Central memory CD8-positive, alpha-beta T cell (primary cell): ENCODE measurements around the gene SLC10A6.

Experiments used
- ATAC-seq: fragments of 150-1000 bp; cut with Tn5 transposase; replicated peaks from 2 replicates; pipeline ENCODE4 v1.10.0; 2022; ENCODE audit warnings: mild to moderate bottlenecking, moderate FRiP score, moderate number of reproducible peaks; ENCODE audit not compliant: poor library complexity, severe bottlenecking; ENCODE audit errors: extremely low read depth
- DNase-seq, 2 donors: peaks; one replicate each; pipeline ENCODE4 v3.0.0; 2021; ENCODE audit warnings: low spot score in 2 of 2
- H3K27ac Mint-ChIP-seq: one replicate; pipeline ENCODE4 v1.8.0; 2022; ENCODE audit warnings: low read depth, mild to moderate bottlenecking, moderate library complexity, mixed read lengths
- H3K27me3 Mint-ChIP-seq: one replicate; pipeline ENCODE4 v1.8.0; 2022; ENCODE audit warnings: mixed read lengths
- H3K36me3 Mint-ChIP-seq: one replicate; pipeline ENCODE4 v1.8.0; 2022; ENCODE audit warnings: mild to moderate bottlenecking, moderate library complexity, mixed read lengths; ENCODE audit not compliant: insufficient read depth
- H3K4me1 Mint-ChIP-seq: one replicate; pipeline ENCODE4 v1.8.0; 2022; ENCODE audit warnings: mixed read lengths
- H3K4me3 Mint-ChIP-seq: one replicate; pipeline ENCODE4 v1.8.0; 2022; ENCODE audit warnings: mild to moderate bottlenecking, moderate library complexity, mixed read lengths
- H3K9me3 Mint-ChIP-seq: one replicate; pipeline ENCODE4 v1.8.0; 2022; ENCODE audit warnings: mixed read lengths

The SLC10A6 gene

DNA sequence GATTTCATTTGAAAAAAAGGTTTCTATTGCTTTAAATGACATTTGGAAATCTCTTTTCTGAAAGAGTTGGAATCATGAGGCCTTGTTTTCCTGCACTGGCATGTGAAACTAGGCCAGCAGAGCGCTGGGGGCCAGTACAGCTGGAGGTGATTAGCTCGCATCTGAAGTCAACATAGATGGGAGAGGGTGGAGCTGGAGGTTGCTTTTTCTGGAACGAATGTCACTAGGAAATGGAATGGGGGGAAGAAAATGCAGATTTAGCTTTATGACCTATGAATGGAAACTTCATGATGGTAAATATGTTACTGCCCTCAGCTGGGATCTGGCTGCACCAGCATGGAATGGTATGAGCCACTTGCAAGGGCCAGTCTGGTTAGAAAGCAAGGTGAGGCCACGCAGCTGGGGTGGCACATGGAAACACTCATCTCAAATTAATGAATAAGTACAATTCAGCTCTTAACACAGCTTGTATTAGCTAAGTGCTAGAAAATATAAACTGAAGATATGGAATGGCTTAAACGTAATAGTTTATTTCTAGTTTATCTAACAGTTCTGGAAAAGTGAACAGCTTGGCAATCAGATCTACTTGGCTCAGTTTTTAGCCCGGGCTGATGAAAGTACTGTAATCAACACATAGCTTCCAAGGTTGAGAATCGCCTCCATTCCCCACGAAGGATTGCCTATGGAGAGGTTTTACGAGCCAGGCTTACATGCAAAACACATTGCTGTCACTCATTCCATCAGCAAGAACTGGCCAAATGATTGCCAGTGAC lies 32.5 kb downstream of the SLC10A6 start:
- no peak overlapping the region for H3K4me3 Mint-ChIP-seq
- H3K9me3 Mint-ChIP-seq = peaks cover 5% of the 10 kb centered on the region
- DNase-seq (no peak), ATAC-seq (no peak)
- H3K36me3 Mint-ChIP-seq = no peaks in the 10 kb centered on the region
- H3K27me3 Mint-ChIP-seq = no peaks in the 10 kb centered on the region
- no peak overlapping the region for H3K27ac Mint-ChIP-seq
- no peaks in the 10 kb centered on the region for H3K4me1 Mint-ChIP-seq

DNA sequence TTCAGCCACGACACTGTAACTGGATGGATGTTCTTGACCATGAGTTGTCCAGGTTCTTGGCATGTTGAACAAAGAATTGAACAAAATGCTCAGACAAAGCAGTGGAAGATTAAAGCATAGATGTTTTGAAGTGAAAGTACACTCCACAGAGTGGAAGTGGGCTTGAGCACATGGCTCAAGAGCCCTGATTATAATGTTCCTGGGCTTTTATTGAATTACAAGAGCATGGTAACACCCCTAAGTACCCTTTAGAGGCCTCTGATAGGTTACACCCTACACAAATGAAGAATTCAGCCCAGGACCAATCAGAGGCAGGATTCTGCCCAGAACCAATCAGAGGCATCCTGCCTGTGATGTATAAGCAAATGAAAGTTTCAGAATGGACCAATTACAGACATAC lies 33.5 kb downstream of the SLC10A6 start:
- Mint-ChIP-seq H3K27me3 (no peaks in the 10 kb centered on the region), H3K4me1 (no peaks in the 10 kb centered on the region), H3K36me3 (no peaks in the 10 kb centered on the region), H3K9me3 (peaks cover 5% of the 10 kb centered on the region), H3K27ac (no peak overlapping the region), H3K4me3 (no peak overlapping the region)
- no peak for ATAC-seq
- DNase-seq = no peak

DNA sequence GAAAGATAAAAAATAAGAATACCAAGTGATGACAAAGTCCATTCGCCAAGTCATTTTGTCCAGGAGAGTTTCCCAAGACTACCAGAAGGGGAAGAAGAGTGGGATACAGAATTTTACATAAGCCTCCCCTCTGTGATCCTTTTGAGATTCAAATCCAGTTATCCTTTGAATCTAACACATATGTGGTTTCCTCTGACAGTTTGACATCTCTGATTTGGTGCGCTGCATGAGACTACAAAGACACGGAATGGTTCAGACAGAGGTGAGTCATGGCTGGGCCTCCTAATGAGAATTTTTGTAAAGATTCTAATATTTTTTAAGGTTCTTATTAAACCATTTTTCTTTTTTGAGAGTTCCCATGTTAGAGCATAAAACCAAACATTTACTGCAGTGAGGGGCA lies 38.3 kb downstream of the SLC10A6 start:
- DNase-seq (no peak), ATAC-seq (no peak)
- Mint-ChIP-seq H3K27me3 (no peaks in the 10 kb centered on the region), H3K4me1 (no peaks in the 10 kb centered on the region), H3K9me3 (peaks cover 5% of the 10 kb centered on the region), H3K36me3 (no peaks in the 10 kb centered on the region), H3K4me3 (no peak overlapping the region), H3K27ac (no peak overlapping the region)

DNA sequence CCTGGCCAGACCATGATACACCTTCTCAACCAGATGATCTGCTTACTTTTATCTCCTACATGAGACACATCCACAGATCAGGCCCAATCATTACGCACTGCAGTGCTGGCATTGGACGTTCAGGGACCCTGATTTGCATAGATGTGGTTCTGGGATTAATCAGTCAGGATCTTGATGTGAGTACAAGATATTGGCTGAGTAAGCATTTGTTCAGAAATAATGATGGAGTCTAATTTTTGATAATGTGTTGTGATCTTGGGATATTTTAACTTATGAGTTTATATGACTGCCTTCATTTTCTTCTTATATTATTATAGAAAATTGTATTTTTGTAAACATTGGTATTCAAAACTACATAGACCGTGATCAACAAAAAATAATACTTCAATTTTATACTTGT lies 39.4 kb downstream of the SLC10A6 start:
- H3K4me1 Mint-ChIP-seq = no peaks in the 10 kb centered on the region
- peaks cover 5% of the 10 kb centered on the region for H3K9me3 Mint-ChIP-seq
- H3K27ac Mint-ChIP-seq = no peak overlapping the region
- ATAC-seq (no peak), DNase-seq (no peak)
- no peaks in the 10 kb centered on the region for H3K36me3 Mint-ChIP-seq
- no peak overlapping the region for H3K4me3 Mint-ChIP-seq
- no peaks in the 10 kb centered on the region for H3K27me3 Mint-ChIP-seq

DNA sequence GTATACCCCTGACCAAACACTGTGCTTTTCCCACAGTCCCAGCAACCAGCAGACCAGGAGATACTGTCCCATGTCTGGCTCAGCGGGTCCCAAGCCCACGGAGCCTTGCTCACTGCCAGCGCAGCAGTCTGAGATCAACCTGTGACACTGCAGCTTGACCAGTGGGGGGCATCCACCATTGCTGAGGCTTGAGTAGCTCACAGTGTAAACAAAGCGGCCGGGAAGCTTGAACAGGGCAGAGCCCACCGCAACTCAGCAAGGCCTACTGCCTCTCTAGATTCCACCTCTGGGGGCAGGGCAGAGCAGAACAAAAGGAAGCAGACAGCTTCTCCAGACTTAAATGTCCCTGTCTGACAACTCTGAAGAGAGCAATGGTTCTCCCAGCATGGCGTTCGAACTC lies 58.1 kb downstream of the SLC10A6 start:
- Mint-ChIP-seq H3K9me3 (peaks cover 11% of the 10 kb centered on the region), H3K27ac (no peak overlapping the region), H3K27me3 (no peaks in the 10 kb centered on the region), H3K4me3 (no peak overlapping the region), H3K4me1 (no peaks in the 10 kb centered on the region), H3K36me3 (no peaks in the 10 kb centered on the region)
- no peak for ATAC-seq
- no peak for DNase-seq

DNA sequence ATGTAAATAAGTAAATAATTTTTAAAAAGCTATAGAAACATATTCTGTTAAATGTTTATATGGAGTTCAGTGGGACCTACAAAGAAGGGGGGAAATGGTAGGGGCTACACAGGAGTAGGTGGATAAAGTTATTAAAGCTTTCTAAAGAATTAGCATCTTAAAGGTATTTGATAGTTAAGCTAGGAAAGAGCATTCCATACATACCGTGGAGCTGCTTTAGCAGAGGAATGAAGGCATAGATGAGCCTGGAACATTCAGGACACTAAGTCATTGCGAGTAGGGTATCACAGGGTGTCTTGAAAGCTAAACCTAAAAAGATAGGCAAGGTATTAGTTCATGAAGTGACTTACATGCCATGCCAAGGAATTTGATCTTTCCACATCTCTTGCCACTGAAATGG lies 60.4 kb downstream of the SLC10A6 start:
- ATAC-seq (no peak), DNase-seq (no peak)
- peaks cover 11% of the 10 kb centered on the region for H3K9me3 Mint-ChIP-seq
- H3K36me3 Mint-ChIP-seq = no peaks in the 10 kb centered on the region
- H3K27me3 Mint-ChIP-seq = no peaks in the 10 kb centered on the region
- no peaks in the 10 kb centered on the region for H3K4me1 Mint-ChIP-seq
- H3K27ac Mint-ChIP-seq = no peak overlapping the region
- no peak overlapping the region for H3K4me3 Mint-ChIP-seq

DNA sequence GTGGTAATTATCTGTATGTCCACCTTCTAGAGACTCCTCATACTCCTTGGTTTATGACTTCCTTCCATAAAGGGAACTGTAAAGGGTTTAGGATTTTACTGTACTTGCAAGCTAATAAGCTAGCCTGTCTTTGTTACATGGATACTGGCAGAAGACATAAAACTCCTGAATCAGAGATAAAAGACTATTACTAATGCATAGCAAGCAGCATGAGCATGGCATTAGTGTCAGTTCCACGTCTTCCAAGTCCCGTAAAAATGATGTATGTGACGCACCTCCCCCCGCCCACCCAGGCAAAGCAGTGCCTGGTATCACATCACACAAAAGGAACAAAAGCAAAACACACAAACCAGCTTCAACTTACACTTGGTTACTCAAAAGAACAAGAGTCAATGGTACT lies 71.0 kb downstream of the SLC10A6 start:
- no peaks in the 10 kb centered on the region for H3K36me3 Mint-ChIP-seq
- peaks cover 10% of the 10 kb centered on the region for H3K27me3 Mint-ChIP-seq
- DNase-seq (no peak), ATAC-seq (no peak)
- no peak overlapping the region for H3K27ac Mint-ChIP-seq
- peaks cover 5% of the 10 kb centered on the region for H3K9me3 Mint-ChIP-seq
- no peak overlapping the region for H3K4me3 Mint-ChIP-seq
- H3K4me1 Mint-ChIP-seq = no peaks in the 10 kb centered on the region

DNA sequence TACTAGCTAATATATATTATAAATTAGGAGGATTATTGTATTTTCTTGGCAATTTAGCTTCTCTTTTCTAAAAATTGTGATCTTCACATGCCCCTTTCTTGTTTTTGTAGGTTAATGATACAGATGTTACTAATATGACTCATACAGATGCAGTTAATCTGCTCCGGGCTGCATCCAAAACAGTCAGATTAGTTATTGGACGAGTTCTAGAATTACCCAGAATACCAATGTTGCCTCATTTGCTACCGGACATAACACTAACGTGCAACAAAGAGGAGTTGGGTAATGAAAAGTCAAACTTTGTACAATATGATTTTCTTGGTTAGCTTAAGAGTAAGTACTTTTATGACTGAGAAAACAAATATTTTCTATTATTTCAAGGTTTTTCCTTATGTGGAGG lies 74.1 kb downstream of the SLC10A6 start:
- no peak for DNase-seq
- no peak for ATAC-seq
- no peaks in the 10 kb centered on the region for H3K36me3 Mint-ChIP-seq
- H3K4me1 Mint-ChIP-seq = no peaks in the 10 kb centered on the region
- peaks cover 5% of the 10 kb centered on the region for H3K9me3 Mint-ChIP-seq
- H3K4me3 Mint-ChIP-seq = no peak overlapping the region
- H3K27ac Mint-ChIP-seq = no peak overlapping the region
- peaks cover 10% of the 10 kb centered on the region for H3K27me3 Mint-ChIP-seq
